Gastrocnemius medialis (tissue), 4 donors: ENCODE measurements around the gene CUX1.

ENCODE experiments used
- CTCF ChIP-seq, 5 experiments: fragments of 450-650 bp in 3 of 5; fragments of 200-600 bp in 2 of 5; sonication (generic) in 2 of 5; IDR thresholded peaks in 4 of 5; conservative IDR thresholded peaks in 1 of 5; 1 replicate in 4 of 5; 2 replicates in 1 of 5; pipeline ENCODE4 v1.5.1; 2016 to 2019; ENCODE audit warnings: antibody characterized with exemption in 5 of 5, mild to moderate bottlenecking in 3 of 5, moderate library complexity in 3 of 5
- POLR2A ChIP-seq, 2 donors: fragments of 450-650 bp; IDR thresholded peaks; one replicate each; pipeline ENCODE4 v1.6.1; 2017; ENCODE audit warnings: antibody characterized with exemption in 2 of 2, mild to moderate bottlenecking in 2 of 2, moderate library complexity in 2 of 2

GRCh38 chr7:102085218-102085772, 267.9 kb downstream of the CUX1 start:
- no peak for TF ChIP-seq POLR2A (IDR thresholded peaks at IDR 0.05)
- no peak for TF ChIP-seq CTCF (IDR thresholded peaks at IDR 0.05 in 4 of 5, conservative IDR thresholded peaks at IDR 0.05 in 1 of 5)
